Measurements from ENCODE around the gene ATAD2B.

Gene ATAD2B

GRCh38 chr2:23754970-23755369 lies 172.0 kb downstream of the ATAD2B start:
- Histone ChIP-seq H3K4me3 (ENCODE audit: low read depth, low read length, poor library complexity, severe bottlenecking) (no peak overlapping the region), H3K36me3 (ENCODE audit: insufficient read depth, low read length) (peaks cover 69% of the 10 kb centered on the region; the same call in 1 of the 2 replicates), H3K4me1 (ENCODE audit: insufficient read depth, low read length, severe bottlenecking) (no peaks in the 10 kb centered on the region), H3K79me2 (ENCODE audit: insufficient read depth, low read length) (no peaks in the 10 kb centered on the region), H3K9me2 (ENCODE audit: low read depth, low read length) (no peaks in the 10 kb centered on the region), H3K4me2 (ENCODE audit: low read length) (no peak overlapping the region), H3K9ac (ENCODE audit: low read length) (no peak overlapping the region), H4K20me1 (ENCODE audit: insufficient read depth, low read length) (no peaks in the 10 kb centered on the region), H3K9me3 (ENCODE audit: low read length) (no peaks in the 10 kb centered on the region), H3F3A (ENCODE audit: insufficient read depth, low read length) (0 out of 2 replicates have a peak, but pooled peaks cover 2% of the 10 kb centered on the region), H3K27me3 (ENCODE audit: insufficient read depth, low read length) (no peaks in the 10 kb centered on the region), H3K27ac (ENCODE audit: low read depth, low read length, poor library complexity, severe bottlenecking) (no peak overlapping the region), H2AFZ (ENCODE audit: low read length) (no peak overlapping the region)
- TF ChIP-seq CTCF (IDR thresholded peaks at IDR 0.05; ENCODE audit: low read length) (no peak), EZH2 (IDR thresholded peaks at IDR 0.05; ENCODE audit: borderline replicate concordance, low read length) (no peak)

GRCh38 chr2:23753291-23754010 lies 173.5 kb downstream of the ATAD2B start:
- no peak for TF ChIP-seq CTCF (IDR thresholded peaks at IDR 0.05; ENCODE audit: low read length)
- Histone ChIP-seq H3K79me2 (ENCODE audit: insufficient read depth, low read length) (no peaks in the 10 kb centered on the region), H3K4me3 (ENCODE audit: low read depth, low read length, poor library complexity, severe bottlenecking) (no peak overlapping the region), H3K36me3 (ENCODE audit: insufficient read depth, low read length) (peaks cover 62% of the 10 kb centered on the region; the same call in 1 of the 2 replicates), H3K9me3 (ENCODE audit: low read length) (no peaks in the 10 kb centered on the region), H3K4me2 (ENCODE audit: low read length) (no peak overlapping the region), H4K20me1 (ENCODE audit: insufficient read depth, low read length) (no peaks in the 10 kb centered on the region), H3K27me3 (ENCODE audit: insufficient read depth, low read length) (no peaks in the 10 kb centered on the region), H2AFZ (ENCODE audit: low read length) (no peak overlapping the region), H3K27ac (ENCODE audit: low read depth, low read length, poor library complexity, severe bottlenecking) (no peak overlapping the region), H3K9me2 (ENCODE audit: low read depth, low read length) (no peaks in the 10 kb centered on the region), H3F3A (ENCODE audit: insufficient read depth, low read length) (0 out of 2 replicates have a peak, but pooled peaks cover 2% of the 10 kb centered on the region), H3K4me1 (ENCODE audit: insufficient read depth, low read length, severe bottlenecking) (no peaks in the 10 kb centered on the region), H3K9ac (ENCODE audit: low read length) (no peak overlapping the region)

GRCh38 chr2:23751747-23752265 lies 175.1 kb downstream of the ATAD2B start:
- H3K9me3 ChIP-seq (ENCODE audit: low read length), result no peaks in the 10 kb centered on the region
- H2AFZ ChIP-seq (ENCODE audit: low read length), result no peak overlapping the region
- H3K4me2 ChIP-seq (ENCODE audit: low read length), result no peak overlapping the region
- H4K20me1 ChIP-seq (ENCODE audit: insufficient read depth, low read length), result no peaks in the 10 kb centered on the region
- TF ChIP-seq CTCF (IDR thresholded peaks at IDR 0.05; ENCODE audit: low read length) (no peak), EZH2 (IDR thresholded peaks at IDR 0.05; ENCODE audit: borderline replicate concordance, low read length) (no peak)
- H3K27ac ChIP-seq (ENCODE audit: low read depth, low read length, poor library complexity, severe bottlenecking), result no peak overlapping the region
- 0 out of 2 replicates have a peak, but pooled peaks cover 2% of the 10 kb centered on the region for H3F3A ChIP-seq (ENCODE audit: insufficient read depth, low read length)
- H3K4me3 ChIP-seq (ENCODE audit: low read depth, low read length, poor library complexity, severe bottlenecking), result no peak overlapping the region
- peaks cover 47% of the 10 kb centered on the region; the same call in 1 of the 2 replicates for H3K36me3 ChIP-seq (ENCODE audit: insufficient read depth, low read length)
- no peaks in the 10 kb centered on the region for H3K27me3 ChIP-seq (ENCODE audit: insufficient read depth, low read length)
- no peaks in the 10 kb centered on the region for H3K9me2 ChIP-seq (ENCODE audit: low read depth, low read length)
- H3K4me1 ChIP-seq (ENCODE audit: insufficient read depth, low read length, severe bottlenecking), result peaks cover 1% of the 10 kb centered on the region
- no peak overlapping the region for H3K9ac ChIP-seq (ENCODE audit: low read length)
- no peaks in the 10 kb centered on the region for H3K79me2 ChIP-seq (ENCODE audit: insufficient read depth, low read length)

Data from OCI-LY1 (cell line).